LNCaP clone FGC (cell line): Measurements from ENCODE around the gene ARFGAP3.
A peak's percentile ranks its signal among the peaks of the same experiment; 100 is the strongest.

Experiments used
- DNase-seq: peaks from one replicate; pipeline ENCODE4 v3.0.0-alpha.2; 2011; ENCODE audit warnings: low read depth
- H3K4me3 ChIP-seq: 2 replicates; pipeline ENCODE4 v1.5.1; 2011; ENCODE audit warnings: mild to moderate bottlenecking, low read depth, low read length, control low read depth
- TF ChIP-seq, protein P1 (sequence below): IDR thresholded peaks from 2 replicates; pipeline ENCODE4 v1.5.1; 2012; ENCODE audit warnings: mild to moderate bottlenecking; ENCODE audit not compliant: control insufficient read depth, insufficient read depth; ENCODE audit errors: extremely low read depth

Gene ARFGAP3

DNA sequence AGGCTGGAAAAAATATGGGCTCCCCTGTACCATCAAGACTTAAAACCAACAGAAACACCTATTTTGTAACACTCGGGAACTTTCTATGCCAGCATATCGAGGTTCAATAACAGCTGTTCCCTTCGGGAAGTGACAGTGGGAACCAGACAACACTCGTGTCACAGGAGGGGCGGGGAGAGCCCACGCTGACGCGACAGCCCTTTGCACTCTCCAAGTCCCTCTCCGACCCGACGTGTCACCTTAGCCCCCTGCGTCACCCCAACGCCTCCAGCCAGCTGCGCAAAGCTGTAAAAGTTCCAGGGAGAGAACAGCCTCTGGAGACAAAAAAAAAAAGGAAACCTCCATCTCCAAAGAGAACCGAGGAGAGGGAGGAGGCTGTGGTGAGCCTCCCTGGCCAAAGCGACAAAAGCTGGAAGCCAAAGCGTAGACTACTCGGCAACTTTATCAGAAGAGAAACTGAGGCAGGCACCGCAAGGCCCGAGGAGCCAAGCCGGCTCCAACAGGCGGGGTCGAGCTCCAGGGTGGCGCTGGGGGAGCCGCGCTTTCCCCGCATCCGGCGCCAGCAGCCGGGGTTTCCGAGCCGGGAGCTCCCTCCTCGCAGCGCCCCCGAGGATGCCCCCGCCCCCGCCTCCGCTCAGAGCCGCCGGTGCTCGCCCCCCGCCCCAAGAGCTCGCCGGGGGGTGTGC, 751 bp downstream of the ARFGAP3 start:
- peak overlapping the region; percentile 76 for H3K4me3 ChIP-seq
- no peak for DNase-seq
- TF ChIP-seq, protein P1, sequence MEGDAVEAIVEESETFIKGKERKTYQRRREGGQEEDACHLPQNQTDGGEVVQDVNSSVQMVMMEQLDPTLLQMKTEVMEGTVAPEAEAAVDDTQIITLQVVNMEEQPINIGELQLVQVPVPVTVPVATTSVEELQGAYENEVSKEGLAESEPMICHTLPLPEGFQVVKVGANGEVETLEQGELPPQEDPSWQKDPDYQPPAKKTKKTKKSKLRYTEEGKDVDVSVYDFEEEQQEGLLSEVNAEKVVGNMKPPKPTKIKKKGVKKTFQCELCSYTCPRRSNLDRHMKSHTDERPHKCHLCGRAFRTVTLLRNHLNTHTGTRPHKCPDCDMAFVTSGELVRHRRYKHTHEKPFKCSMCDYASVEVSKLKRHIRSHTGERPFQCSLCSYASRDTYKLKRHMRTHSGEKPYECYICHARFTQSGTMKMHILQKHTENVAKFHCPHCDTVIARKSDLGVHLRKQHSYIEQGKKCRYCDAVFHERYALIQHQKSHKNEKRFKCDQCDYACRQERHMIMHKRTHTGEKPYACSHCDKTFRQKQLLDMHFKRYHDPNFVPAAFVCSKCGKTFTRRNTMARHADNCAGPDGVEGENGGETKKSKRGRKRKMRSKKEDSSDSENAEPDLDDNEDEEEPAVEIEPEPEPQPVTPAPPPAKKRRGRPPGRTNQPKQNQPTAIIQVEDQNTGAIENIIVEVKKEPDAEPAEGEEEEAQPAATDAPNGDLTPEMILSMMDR = no peak

DNA sequence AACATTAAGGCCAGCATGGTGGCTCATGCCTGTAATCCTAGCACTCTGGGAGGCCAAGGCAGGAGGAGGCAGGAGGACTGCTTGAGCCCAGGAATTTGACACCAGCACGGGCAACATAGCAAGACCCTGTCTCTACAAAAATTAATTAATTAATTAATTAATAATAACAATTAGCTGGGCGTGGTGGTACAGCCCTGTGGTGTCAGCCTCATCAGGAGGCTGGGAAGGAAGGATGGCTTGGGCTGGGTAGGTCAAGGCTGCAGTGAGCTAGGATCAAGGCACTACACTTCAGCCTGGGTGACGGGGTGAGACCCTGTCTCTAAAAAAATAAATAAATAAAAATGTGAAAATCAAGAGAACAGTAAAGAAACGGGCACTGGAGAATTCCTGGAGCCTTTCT, 1.4 kb downstream of the ARFGAP3 start:
- DNase-seq = no peak
- peak overlapping the region; percentile 76 for H3K4me3 ChIP-seq
- TF ChIP-seq, protein P1 = no peak

DNA sequence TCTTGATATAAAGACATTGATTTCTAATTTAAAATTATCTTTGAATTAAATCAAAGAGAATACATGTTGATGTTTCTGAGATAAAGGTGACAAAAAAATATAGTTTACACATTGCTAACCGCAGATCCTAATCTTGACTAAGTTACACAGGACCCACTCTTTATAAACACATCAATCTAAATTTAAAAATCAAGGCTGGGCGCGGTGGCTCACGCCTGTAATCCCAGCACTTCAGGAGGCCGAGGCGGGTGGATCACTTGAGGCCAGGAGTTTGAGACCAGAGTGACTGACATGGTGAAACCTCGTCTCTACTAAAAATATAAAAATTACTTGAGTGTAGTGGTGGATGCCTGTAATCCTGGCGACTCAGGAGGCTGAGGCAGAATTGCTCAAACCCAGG, 1.9 kb downstream of the ARFGAP3 start:
- DNase-seq = no peak
- H3K4me3 ChIP-seq = peak overlapping the region; percentile 76; the same call in 1 of the 2 replicates
- TF ChIP-seq, protein P1 = no peak

DNA sequence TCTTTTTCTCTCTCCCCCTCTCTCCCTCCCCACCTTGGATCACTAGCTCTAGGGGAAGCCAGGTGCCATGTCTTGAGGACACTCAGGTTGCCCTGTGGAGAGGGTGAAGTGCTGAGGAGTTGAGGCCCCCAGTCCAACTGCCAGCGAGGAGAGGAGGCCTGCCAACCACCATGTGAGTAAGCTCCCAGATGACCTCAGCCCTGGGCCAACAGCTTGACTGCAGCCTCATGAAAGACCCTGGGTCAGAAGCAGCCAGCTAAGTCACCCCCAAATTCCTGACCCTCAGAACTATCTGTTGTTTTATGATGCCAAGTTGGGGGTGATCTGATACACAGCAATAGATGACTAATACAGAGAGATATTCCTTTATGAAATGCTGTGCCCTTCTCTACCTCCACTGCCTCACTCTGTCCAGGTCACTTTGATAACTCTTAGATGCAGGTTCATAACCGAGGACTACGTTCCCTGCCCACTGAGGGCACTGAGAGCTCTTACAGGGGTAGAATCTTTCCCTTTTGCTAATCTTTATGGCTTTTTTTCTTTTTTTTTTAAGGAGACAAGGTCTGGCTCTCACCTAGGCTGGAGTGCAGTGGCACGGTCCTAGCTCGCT, 8.0 kb downstream of the ARFGAP3 start:
- TF ChIP-seq, protein P1 = no peak
- H3K4me3 ChIP-seq = no peak overlapping the region
- no peak for DNase-seq

DNA sequence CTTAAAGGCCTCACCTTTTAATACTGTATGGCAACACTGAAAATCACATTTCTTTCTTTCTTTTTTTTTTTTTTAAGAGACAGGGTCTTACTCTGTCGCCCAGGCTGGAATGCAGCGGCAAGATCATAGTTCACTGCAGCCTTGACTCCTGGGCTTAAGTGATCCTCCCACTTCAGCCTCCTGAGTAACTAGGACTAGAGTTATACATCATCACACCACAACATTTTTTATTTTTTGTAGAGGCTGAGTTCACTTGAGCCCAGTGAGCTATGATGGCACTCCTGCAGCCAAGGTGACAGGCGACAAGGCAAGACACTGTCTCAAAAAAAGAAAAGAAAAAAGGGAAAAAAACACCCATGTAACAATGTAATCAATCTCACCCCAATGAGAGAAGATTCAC, 10.0 kb downstream of the ARFGAP3 start:
- no peak overlapping the region for H3K4me3 ChIP-seq
- TF ChIP-seq, protein P1 = no peak
- DNase-seq = no peak

DNA sequence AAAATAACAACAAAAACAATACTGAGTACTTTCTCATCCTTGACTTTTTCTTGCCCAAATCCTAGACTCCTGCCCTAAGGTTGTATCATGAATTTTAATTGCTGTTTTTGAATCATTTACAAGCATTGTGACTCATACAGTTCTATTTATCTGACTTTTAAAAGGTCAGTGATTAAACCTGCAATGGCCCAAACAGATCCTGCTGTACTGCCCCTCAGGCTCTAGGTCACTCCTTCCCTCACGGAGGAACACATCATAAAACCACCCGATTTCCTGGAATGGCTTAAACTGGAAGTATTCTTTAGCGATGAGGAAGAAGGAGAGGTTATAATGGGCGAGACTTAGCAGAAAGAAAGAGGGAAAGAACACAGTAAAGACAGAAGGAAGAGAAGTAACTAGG, 12.3 kb downstream of the ARFGAP3 start:
- H3K4me3 ChIP-seq = no peak overlapping the region
- DNase-seq = peak; percentile 87
- TF ChIP-seq, protein P1 = no peak

DNA sequence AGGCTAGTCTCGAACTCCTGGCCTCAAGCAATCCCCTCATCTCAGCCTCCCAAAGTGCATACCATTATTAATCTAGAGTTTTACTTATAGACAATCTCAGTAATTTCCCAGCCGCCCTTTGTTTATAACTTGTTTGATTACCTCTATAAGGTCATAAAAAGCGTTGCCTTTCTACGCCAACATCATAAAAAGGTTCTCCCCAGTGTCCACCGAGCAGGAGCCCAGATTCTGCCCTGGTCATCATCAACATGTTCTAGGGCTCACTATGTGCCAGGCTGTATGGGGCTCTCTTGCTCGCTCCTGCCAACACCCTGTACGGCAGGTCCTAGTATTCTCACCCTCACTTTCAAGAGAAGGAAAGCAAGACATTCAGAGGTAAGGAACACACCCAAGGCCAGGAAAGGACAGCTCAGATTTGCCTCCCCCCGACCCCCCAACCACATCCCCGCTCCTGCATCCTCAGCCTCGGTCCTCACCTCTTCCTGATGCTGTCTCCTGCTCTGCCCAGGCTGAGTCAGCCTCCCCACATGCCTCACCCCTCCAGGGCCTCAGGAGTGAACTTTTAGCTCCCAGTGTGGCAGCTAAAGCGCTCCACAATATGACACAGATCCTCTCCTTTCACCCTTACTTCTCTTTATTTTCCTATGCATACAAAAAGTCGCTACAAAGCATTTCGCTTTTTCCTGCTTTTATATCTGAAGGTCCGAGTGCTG, 14.3 kb downstream of the ARFGAP3 start:
- no peak for DNase-seq
- TF ChIP-seq, protein P1 = no peak
- no peak overlapping the region for H3K4me3 ChIP-seq
